Urinary bladder (tissue), 4 donors: Measurements from ENCODE around the gene LAMP5. TPM values are rescaled to one million over a fixed set of nuclear protein-coding genes. Genes with fewer than 3 reads are reported as not detected.

Experiments
- DNase-seq: peaks from one replicate; pipeline ENCODE4 v3.0.0-alpha.2; 2015; ENCODE audit errors: extremely low spot score
- H3K27ac ChIP-seq: one replicate; pipeline ENCODE4 v1.5.1; 2013; ENCODE audit warnings: low read depth, mild to moderate bottlenecking, moderate library complexity
- H3K36me3 ChIP-seq: one replicate; pipeline ENCODE4 v1.6.1; 2013; ENCODE audit warnings: mild to moderate bottlenecking, moderate library complexity; ENCODE audit not compliant: insufficient read depth
- H3K4me1 ChIP-seq: one replicate; pipeline ENCODE4 v1.6.1; 2013; ENCODE audit warnings: mild to moderate bottlenecking, moderate library complexity; ENCODE audit not compliant: insufficient read depth
- H3K4me3 ChIP-seq: one replicate; pipeline ENCODE4 v1.5.1; 2013; ENCODE audit warnings: low read depth, low read length
- WGBS: extraction: QIAGEN DNeasy Blood & Tissue Kit; methylation state at CpG from one replicate; pipeline ENCODE4 v1.1.7; 2013; 5-methylcytosine and 5-hydroxymethylcytosine counted together
- polyA plus RNA-seq: library from polyadenylated mRNA; stranded (reverse); fragments of 200-250 nt; gene quantifications from one replicate; pipeline ENCODE4 v1.2.3, GENCODE V29; 2013
- total RNA-seq: library from RNA; depleted of rRNA; stranded (reverse); fragments of >200 nt; gene quantifications from one replicate; pipeline ENCODE4 v1.2.3, GENCODE V29; 2014
- donor health status: healthy with polysubstance abuse.
- donor health status: healthy.

Gene LAMP5
- total RNA-seq (3.5 TPM), polyA plus RNA-seq (0.38 TPM)

GRCh38 chr20:9514461-9515213, at the start of gene LAMP5:
Gene LAMP5 (plus strand): TSS chr20:9514590. CDS start chr20:9514853, 263 bp downstream.
- Histone ChIP-seq H3K36me3 (no peaks in the 10 kb centered on the region), H3K4me3 (no peak within 1 kb of the TSS), H3K4me1 (no peaks in the 10 kb centered on the region), H3K27ac (no peak within 1 kb of the TSS)
- WGBS: under 1% methylated on average over 38 of the region's 38 CpGs
- no peak for DNase-seq

- Histone ChIP-seq H3K4me3 (no peak overlapping the region), H3K27ac (no peak overlapping the region), H3K4me1 (no peaks in the 10 kb centered on the region), H3K36me3 (no peaks in the 10 kb centered on the region)
- 49% methylated on average over 3 of the region's 3 CpGs for WGBS
- DNase-seq: no peak
Observed at GRCh38 chr20:9467995-9468394, 46.4 kb upstream of the LAMP5 start.

DNA sequence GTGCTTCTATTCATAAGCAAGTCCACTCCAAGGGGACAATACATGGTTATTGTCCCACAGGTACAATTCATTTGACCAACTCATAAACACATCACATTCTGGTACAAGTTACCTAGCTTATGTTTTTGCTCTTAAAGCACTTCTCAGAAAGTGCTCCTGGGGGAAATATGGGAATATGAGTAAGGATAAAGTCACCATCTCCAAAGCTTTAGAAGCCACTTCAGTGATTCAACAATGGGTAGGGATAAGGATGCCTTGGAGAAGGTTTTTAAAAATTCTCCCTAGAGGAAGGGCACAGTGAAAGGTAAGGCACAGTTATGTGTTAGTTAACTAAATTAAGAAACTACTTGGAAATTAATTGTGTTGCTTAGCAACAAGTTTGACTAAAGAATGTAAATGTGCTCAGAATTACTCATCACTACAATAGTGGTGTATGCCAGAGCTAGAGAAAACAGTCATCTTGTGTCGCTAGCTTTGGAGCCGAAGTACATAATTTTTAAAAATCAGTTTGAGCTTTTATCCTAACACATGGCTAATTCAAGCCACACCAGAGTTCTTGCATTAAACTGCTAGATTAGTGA, 39.5 kb upstream of the LAMP5 start:
- WGBS: 91% methylated on average over 2 of the region's 2 CpGs
- no peak for DNase-seq

DNA sequence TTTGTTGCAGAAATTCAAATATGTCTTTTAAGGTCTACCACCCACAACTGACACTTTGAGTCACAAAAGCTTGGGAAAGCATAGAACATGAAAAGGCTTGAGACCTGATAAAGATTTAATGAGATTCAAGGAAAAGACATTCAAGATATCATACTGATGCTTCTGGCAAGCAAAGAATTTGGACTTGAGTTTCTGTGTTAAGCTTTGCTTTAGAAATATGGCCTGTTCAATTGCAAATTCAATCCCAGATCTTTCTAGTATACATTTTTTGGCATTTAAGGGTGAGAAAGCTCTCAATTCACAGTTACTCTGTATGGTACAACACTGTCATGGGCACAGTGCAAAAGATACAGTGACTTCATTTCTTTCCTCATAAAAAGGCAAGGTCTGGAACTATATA, 38.9 kb upstream of the LAMP5 start:
- no peak for DNase-seq
- Histone ChIP-seq H3K27ac (no peak overlapping the region), H3K4me3 (no peak overlapping the region), H3K4me1 (no peaks in the 10 kb centered on the region), H3K36me3 (peaks cover 2% of the 10 kb centered on the region)

More for the DNA sequence above, 39.5 kb upstream of the LAMP5 start:
- Histone ChIP-seq H3K4me3 (no peak overlapping the region), H3K4me1 (no peaks in the 10 kb centered on the region), H3K36me3 (peaks cover 2% of the 10 kb centered on the region), H3K27ac (no peak overlapping the region)

DNA sequence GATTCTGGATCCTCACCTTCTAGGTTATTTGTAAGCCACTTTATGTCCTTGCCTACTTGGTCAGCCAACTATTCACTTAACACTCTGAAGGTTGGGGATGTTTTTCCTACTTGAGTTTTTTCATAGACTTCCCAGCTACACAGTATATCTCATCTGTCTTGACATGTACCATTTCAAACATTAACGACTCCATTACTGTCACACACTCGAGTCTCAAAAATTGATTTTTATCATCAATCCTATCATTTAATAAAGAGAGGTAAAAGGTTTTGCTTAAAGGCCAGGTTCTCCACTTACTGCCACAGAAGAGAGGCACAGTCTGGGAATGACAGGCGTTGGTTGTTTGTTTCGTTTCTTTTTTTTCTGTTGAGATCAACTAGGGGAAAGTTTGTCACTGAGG, 38.2 kb upstream of the LAMP5 start:
- DNase-seq: no peak
- 60% methylated on average over 4 of the region's 4 CpGs for WGBS
- no peaks in the 10 kb centered on the region for H3K4me1 ChIP-seq

DNA sequence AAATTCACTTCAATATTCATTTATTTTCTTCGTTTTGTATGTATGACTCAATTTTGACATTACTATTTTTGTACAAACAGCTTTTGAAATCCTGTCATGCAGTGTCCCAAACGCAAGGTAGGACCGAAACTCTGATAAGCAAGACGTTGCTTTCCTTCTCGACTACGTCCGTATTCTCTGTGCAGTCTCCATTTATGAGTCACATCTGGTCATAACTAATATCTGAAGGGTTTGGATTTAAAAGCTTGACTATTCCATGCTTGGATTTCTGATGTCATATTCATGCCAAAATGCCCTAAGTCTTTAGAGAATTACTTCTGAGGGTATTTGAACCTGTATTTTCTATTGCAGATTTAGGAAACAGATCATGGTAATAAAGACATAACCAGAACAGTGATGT, 37.8 kb upstream of the LAMP5 start:
- H3K4me3 ChIP-seq: no peak overlapping the region
- H3K4me1 ChIP-seq: no peaks in the 10 kb centered on the region
- no peak overlapping the region for H3K27ac ChIP-seq
- H3K36me3 ChIP-seq: peaks cover 2% of the 10 kb centered on the region
- DNase-seq: no peak
- WGBS: 88% methylated on average over 7 of the region's 7 CpGs

More for the DNA sequence above, 38.2 kb upstream of the LAMP5 start:
- peaks cover 2% of the 10 kb centered on the region for H3K36me3 ChIP-seq
- H3K27ac ChIP-seq: no peak overlapping the region
- no peak overlapping the region for H3K4me3 ChIP-seq

- no peak overlapping the region for H3K4me3 ChIP-seq
- WGBS: 44% methylated on average over 4 of the region's 4 CpGs
- no peaks in the 10 kb centered on the region for H3K4me1 ChIP-seq
- no peak for DNase-seq
- no peak overlapping the region for H3K27ac ChIP-seq
- H3K36me3 ChIP-seq: peaks cover 2% of the 10 kb centered on the region
Observed at GRCh38 chr20:9478771-9479170, 35.6 kb upstream of the LAMP5 start.

DNA sequence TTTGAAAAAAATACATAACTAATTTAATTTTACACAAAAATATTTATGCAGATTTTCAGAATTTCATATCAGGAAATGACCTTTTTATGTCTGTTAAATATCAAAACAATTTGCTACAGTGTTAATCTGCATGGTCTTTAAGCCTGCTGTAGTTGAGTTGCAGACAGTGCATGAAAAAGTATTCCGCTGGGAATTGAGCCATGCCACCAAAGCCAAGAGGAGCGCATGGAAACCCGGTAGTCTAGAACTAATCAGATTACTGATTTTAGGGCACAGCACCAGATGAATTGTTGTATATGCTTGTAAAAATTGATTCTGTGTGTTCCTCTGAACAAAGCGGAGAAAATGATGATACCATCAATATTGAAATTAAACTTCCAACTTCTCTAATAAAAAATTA, 34.3 kb upstream of the LAMP5 start:
- no peaks in the 10 kb centered on the region for H3K4me1 ChIP-seq
- H3K36me3 ChIP-seq: peaks cover 2% of the 10 kb centered on the region
- no peak overlapping the region for H3K27ac ChIP-seq
- DNase-seq: no peak
- H3K4me3 ChIP-seq: no peak overlapping the region
- WGBS: 91% methylated on average over 4 of the region's 4 CpGs

- Histone ChIP-seq H3K4me1 (no peaks in the 10 kb centered on the region), H3K36me3 (peaks cover under 1% of the 10 kb centered on the region), H3K27ac (no peak overlapping the region), H3K4me3 (no peak overlapping the region)
- no peak for DNase-seq
- 83% methylated on average over 3 of the region's 3 CpGs for WGBS
Observed at GRCh38 chr20:9482180-9482579, 32.2 kb upstream of the LAMP5 start.

DNA sequence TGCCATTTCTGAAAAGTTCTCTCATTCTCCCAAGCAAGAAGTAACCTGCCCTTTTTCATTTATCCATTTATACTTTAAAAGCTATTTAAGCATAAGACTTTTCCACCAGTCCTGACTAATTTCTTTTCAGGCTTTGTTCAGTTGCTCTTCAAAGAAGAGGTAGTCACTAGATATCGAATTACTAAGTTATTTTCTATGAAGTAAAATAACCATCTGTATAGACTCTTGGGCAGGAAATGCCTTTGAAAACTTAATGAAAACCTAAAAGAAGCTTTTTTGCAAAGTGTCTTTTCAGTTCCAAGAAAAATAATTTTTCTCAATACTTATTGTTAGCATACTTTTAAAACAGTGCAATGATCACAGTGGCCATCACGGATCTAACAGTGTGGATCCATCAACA, 31.3 kb upstream of the LAMP5 start:
- no peaks in the 10 kb centered on the region for H3K4me1 ChIP-seq
- DNase-seq: no peak
- 72% methylated on average over 2 of the region's 2 CpGs for WGBS
- H3K27ac ChIP-seq: no peak overlapping the region
- H3K4me3 ChIP-seq: no peak overlapping the region
- no peaks in the 10 kb centered on the region for H3K36me3 ChIP-seq

DNA sequence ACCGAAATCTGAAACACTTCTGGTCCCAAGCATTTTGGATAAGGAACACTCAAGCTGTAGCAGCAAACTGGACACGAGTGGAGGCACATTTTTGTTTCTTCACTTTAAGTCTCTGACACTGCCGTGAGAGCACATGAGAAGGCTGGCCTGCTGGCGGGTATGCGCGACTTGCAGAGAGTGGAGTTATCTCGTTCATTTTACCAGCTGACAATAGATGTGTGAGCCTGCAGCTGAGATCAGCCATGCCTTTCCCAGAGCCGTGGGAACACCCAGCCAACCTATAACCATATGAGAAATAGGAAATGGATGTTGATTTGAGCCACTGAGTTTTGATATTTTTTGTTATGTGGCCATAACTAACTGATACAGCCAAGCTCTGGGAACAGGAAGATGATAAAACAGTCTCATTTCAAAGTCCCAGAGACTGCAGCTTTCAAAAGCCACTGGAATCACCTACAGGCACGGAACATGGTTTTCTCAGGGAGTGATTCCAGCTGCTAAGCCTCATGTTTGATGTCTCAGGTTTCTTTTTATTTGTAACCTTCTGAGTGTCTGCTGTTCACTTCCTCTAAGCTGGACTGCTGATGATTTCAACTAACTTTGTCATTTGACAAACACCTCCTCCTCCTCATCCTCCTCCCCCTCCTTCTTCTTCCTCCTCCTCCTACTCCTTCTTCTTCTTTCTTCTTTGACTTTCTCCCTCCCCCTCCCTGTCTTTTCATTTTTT, 28.6 kb upstream of the LAMP5 start:
- no peak overlapping the region for H3K27ac ChIP-seq
- DNase-seq: no peak
- WGBS: 73% methylated on average over 9 of the region's 9 CpGs
- no peak overlapping the region for H3K4me3 ChIP-seq
- no peaks in the 10 kb centered on the region for H3K4me1 ChIP-seq
- H3K36me3 ChIP-seq: no peaks in the 10 kb centered on the region

- H3K36me3 ChIP-seq: no peaks in the 10 kb centered on the region
- no peaks in the 10 kb centered on the region for H3K4me1 ChIP-seq
- H3K27ac ChIP-seq: no peak overlapping the region
- H3K4me3 ChIP-seq: no peak overlapping the region
- no peak for DNase-seq
- WGBS: 86% methylated on average over 4 of the region's 4 CpGs
Observed at GRCh38 chr20:9487231-9487630, 27.2 kb upstream of the LAMP5 start.

DNA sequence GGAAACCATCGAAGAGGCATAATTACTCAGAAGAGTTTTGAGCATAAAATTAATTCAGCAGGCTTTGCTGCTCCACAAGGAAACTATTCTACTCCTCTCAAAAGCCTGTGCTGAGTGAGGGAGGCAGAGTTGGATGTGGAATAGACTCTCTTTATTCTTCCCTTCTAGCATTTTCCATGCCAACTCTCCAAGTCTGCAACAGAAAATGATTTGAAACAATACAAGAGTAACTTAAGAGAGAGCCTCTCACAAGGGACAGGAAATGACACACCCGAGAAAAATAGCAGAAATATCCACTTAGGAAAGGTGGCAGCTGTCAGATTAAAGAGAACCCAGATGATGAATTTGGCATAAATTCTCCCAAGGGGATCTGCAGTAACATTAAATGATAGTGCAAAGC, 26.3 kb upstream of the LAMP5 start:
- Histone ChIP-seq H3K4me1 (no peaks in the 10 kb centered on the region), H3K27ac (no peak overlapping the region), H3K36me3 (no peaks in the 10 kb centered on the region), H3K4me3 (no peak overlapping the region)
- DNase-seq: no peak
- WGBS: 51% methylated on average over 2 of the region's 2 CpGs

GRCh38 chr20:9490161-9490560, 24.2 kb upstream of the LAMP5 start:
- no peak for DNase-seq
- Histone ChIP-seq H3K36me3 (no peaks in the 10 kb centered on the region), H3K4me3 (no peak overlapping the region), H3K27ac (no peak overlapping the region), H3K4me1 (no peaks in the 10 kb centered on the region)
- WGBS: 60% methylated on average over 3 of the region's 3 CpGs
